ENCODE results near the gene PRMT2.
"Not testable (repeated sequence)": the region's sequence is repeated elsewhere in the genome, so short reads cannot be mapped to it uniquely, and the experiment has no call there.

Gene PRMT2

DNA sequence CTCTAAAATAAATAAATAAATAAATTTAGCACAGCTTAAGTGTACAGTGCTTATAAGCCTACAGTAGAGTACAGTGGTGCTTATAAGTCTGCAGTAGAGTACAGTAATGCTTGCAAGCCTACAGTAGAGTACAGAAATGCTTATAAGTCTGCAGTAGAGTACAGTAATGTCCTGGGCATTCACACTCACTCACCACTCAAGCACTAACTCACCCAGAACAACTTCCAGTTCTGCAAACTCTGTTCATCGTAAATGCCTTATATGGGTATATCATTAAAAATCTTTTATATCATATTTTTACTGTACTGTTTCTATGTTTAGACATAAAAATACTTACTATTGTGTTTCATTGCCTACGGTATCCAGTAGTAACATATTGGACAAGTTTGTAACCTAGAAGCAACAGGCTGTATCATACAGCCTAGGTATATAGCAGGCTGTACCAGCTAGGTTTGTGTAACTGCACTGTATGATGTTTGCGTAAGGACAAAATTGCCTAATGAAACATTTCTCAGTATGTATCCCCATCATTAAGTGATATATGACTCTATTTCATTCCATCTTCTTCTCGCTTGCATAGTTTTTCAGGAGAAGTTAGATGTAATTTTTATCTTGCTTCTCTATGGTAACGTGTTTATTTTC lies 16.6 kb upstream of the PRMT2 start:
- DNase-seq, result no peak

DNA sequence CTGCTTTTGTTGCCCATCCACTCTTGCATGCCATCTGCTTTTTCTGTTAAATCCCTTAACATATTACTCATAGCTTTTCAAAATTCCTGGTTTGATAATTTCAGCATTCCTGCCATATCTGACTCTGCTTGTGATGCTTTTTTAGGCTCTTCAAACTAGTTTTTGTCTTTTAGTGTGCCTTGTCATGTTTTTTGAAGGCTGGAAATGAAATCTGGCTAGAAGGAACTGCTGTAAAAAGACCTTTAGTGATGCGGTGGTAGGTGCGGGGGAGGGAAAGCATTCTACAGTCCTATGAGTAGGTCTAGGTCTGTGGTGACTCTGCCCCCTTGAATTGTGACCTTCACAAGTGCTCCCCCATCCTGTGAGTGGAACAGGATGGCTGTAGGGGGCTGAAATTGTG lies 15.6 kb upstream of the PRMT2 start:
- DNase-seq, result no peak

- no peak for DNase-seq
Measured at GRCh38 chr21:46620846-46621245, 14.6 kb upstream of the PRMT2 start.

- peak in 3 of 6 experiments; percentile 30 to 62 (median 50) for DNase-seq
Measured at GRCh38 chr21:46621457-46622182, 13.9 kb upstream of the PRMT2 start.

DNA sequence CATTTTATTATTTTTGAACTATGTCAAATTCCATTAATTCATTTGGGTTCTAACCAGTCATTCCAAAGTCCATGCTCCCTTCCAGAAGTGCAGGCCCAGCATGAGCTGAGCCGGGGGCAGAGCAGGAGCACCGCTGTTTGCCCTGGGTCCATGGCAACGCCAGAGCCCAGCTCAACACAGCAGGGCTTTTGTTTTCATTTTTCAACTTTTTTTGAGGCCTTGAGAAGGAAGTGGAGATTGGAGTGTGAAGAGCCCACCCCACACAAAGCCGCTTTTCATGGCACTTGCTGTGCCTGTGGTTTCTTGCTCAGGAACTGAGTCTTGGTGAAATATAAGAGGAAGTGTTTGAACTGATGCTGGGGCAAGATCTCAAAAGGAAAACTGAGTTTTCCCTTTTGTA lies 13.2 kb upstream of the PRMT2 start:
- DNase-seq, result peak; percentile 14 to 84 (median 52)

- DNase-seq, result no peak
Measured at GRCh38 chr21:46624050-46624449, 11.4 kb upstream of the PRMT2 start.

DNA sequence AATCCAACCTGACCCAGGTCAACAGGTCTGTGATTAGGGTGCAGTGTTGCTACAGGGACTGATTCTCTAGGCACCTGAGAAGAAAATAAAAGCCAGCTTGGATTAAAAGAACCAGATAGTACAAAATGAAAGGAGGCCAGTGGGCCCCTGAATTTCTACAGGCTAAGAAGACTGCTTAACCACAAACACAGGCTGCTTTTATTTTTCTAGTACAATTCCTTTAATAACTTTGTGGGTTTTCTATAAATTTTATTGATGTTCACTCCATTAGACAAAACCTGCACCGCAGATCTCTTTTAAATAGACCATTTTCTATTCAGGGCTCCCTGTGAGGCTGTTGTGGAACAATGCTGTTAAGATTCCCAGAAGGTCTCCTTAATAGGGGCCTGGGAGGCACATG lies 9.7 kb upstream of the PRMT2 start:
- no peak for DNase-seq

DNA sequence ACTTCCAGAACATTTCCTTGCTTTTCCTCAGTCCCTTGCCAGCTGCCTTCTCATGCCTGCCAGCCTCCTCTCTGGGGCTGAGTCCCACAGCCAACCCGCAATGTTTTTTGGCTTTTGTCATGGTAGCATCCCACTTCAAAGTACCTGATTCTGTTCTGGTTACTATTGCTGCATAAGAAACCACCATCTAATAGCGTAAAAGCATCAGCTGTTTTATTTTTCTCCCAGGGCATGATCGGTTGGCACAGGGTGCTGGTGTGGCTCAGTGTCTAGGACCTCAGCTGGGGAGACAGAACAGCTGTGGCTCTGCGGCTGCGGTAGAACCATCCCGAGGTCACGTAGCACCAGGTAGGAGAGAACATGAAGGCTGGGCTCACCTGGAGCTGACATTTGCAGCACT lies 8.9 kb upstream of the PRMT2 start:
- DNase-seq, result peak; percentile 21 to 84 (median 50)

GRCh38 chr21:46626975-46627501 lies 8.4 kb upstream of the PRMT2 start:
- DNase-seq, result no peak

GRCh38 chr21:46627726-46628125 lies 7.7 kb upstream of the PRMT2 start:
- DNase-seq, result no peak

- DNase-seq, result no peak
Measured at GRCh38 chr21:46628868-46629267, 6.6 kb upstream of the PRMT2 start.

GRCh38 chr21:46630915-46631314 lies 4.6 kb upstream of the PRMT2 start:
- not testable (repeated sequence) for DNase-seq

GRCh38 chr21:46633566-46633965 lies 1.9 kb upstream of the PRMT2 start:
- DNase-seq, result peak in 5 of 6 experiments; percentile 37 to 85 (median 64)

DNA sequence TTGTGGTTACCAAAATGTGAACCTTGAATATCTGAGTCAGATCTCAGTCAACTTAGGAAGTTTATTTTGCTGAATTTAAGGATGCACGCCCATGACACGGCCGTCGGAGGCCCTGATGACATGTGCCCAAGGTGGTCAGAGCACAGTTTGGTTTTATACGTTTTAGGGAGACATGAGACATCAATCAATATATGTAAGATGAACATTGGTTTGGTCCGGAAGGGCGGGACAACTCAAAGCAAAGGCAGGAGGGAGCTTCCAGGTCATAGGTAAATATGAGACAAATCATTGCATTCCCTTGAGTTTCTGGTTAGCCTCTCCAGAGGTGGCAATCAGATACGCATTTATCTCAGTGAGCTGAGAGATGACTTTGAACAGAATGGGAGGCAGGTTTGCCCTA lies 1.0 kb upstream of the PRMT2 start:
- no peak for DNase-seq

- peak in 3 of 6 experiments; percentile 48 to 57 (median 48) for DNase-seq
Measured at GRCh38 chr21:46634966-46635323, 529 bp upstream of the PRMT2 start.

DNA sequence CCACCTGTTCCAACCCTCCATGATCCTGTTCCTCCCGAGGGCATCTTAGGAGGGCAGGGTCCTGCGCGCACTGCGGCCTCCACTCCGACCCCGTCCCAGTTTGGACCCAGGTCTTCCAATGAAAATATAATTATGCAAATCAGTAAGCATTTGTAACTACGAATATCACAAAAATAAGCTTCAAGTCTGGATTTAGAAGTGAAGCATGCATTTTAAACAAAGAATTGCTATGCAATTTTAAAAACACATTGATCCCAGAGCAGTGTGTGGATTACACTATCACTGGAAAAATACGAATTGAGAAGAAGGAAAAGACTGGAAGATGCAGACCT lies 673 bp downstream of the PRMT2 start:
- no peak for DNase-seq

DNA sequence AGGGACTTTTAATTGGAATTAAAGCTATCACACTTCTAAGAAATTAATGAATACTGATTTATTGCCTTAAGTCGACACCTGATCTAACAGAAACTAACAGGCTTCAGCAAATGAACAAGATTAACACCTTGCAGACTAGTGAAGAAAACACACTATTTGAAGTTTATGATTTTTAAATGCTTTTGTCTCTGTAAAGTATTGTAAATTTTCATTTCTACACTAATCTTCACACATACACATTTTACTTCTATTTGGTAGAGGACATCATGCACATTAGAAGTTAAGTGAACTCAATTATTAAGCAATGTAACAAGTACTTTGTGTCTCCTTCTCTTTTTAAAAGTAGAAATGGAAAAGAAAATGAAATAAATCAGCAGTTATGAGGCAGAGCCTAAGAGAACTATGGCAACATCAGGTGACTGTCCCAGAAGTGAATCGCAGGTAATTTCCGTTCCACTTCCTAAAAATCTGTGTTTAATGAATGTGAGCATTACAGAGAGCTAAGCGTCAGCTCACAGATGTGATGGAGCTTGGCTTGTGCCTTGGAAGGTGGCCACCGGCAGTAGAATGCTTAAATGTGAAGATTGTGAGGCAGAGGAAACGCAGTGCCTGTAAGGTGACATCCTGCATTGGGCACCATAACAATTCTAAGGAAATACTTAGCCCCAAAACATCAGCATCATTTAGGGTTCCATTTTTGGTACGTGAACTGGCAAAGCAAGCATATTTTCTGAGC lies 1.2 kb downstream of the PRMT2 start:
- DNase-seq, result peak in 5 of 6 experiments; percentile 10 to 65 (median 51)

DNA sequence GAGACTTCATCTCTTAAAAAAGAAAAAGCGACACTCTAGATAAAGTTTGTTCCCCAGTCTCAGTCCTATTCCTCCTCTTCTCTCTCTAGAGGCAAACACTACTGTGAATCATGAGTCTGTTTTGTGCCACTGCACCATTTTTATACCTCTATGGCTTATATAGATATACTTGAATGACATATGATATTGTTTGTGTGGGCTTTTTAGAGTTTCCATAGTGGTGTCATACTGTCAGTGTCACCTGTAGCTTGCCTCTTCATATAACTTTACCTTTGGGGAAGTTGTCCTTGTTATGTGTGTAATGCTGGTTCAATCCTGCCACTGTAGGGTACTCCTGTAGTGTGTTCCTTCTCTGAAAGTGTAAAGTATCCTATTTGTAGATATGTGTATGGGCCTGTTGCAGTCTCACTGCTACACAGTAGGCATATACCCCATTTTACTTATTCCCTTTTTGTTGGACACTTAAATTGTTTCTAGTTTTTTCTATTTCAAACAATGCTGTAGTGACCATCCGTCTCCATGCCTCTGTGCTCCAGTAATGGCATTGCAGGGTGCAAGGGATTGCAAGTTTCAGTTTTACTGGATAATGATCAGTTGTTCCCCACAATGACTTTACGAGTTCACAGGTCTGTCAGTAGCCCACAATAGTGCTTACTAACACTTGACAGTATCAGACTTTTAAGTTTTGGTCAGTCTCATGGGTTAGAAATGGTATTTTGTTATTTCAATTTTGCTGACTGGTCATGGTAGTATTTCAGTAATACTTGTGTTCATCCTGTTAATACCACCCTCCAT lies 2.7 kb downstream of the PRMT2 start:
- DNase-seq, result no peak

- DNase-seq, result peak in 3 of 6 experiments; percentile 11 to 50 (median 46)
Measured at GRCh38 chr21:46639489-46640386, 4.3 kb downstream of the PRMT2 start.

GRCh38 chr21:46641656-46642055 lies 6.2 kb downstream of the PRMT2 start:
- DNase-seq, result no peak

DNA sequence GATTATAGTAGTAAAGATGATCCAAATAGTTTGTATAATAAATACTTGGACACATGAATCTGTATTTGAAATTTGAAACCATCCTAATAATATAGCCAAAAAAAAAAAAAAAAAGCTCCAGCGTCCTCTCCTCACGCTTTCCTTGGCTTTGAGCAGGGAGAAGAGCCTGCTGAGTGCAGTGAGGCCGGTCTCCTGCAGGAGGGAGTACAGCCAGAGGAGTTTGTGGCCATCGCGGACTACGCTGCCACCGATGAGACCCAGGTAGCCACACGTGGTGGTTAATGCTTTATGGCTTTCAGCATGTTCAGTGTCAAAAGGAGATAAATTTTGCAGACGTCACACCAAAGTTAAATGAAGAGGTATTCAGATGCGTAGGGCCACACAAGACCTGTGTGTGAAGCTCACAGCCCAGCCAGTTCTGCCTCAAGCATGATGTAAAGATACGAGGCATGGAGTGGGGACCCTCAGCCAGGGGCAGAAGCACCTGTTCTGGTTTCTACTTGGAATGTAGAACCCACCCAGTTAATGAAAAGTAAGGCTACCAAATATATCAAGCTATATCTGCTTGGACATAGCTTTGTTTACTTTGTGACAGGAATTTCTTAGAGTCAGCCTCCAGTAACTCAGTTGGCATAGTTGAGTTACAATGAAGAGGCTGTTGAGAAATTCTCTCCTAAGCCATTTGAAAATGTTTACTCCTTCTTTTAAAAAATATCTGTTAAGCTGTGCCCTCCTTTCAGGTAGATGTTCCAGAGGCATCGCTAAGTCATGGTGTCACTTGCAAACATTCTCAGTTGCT lies 8.1 kb downstream of the PRMT2 start:
- DNase-seq, result no peak
